ENCODE measurements around the gene DPP8.

DNA sequence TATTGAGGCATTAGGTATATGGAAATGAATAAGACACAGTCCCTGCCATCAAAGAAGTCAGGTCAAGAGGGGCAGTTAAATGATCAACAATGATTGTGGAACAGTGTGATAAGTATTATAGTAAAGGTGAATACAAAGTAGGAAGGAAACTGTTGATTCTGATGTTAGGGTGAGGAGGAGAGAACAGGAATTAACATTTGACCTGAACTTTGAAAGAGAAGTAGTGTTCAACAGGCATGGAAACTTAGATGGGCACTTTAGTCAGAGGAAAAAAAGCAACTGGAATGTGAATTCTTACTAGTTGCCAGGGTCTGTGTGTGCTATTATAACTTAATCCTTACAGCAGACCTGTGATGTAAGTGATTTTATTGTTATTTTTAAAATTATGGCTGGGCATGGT is 30.4 kb upstream of the DPP8 start:
- no peak for TF ChIP-seq POLR2A (IDR thresholded peaks at IDR 0.05; ENCODE audit: low read length)
- no peak for TF ChIP-seq PHF8 (IDR thresholded peaks at IDR 0.05; ENCODE audit: borderline replicate concordance, low read depth)
- TF ChIP-seq, protein P1, sequence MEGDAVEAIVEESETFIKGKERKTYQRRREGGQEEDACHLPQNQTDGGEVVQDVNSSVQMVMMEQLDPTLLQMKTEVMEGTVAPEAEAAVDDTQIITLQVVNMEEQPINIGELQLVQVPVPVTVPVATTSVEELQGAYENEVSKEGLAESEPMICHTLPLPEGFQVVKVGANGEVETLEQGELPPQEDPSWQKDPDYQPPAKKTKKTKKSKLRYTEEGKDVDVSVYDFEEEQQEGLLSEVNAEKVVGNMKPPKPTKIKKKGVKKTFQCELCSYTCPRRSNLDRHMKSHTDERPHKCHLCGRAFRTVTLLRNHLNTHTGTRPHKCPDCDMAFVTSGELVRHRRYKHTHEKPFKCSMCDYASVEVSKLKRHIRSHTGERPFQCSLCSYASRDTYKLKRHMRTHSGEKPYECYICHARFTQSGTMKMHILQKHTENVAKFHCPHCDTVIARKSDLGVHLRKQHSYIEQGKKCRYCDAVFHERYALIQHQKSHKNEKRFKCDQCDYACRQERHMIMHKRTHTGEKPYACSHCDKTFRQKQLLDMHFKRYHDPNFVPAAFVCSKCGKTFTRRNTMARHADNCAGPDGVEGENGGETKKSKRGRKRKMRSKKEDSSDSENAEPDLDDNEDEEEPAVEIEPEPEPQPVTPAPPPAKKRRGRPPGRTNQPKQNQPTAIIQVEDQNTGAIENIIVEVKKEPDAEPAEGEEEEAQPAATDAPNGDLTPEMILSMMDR (IDR thresholded peaks at IDR 0.05): no peak
- TF ChIP-seq ZC3H11A (IDR thresholded peaks at IDR 0.05): no peak
- no peak for TF ChIP-seq BHLHE40 (IDR thresholded peaks at IDR 0.05; ENCODE audit: low read depth, low read length)
- TF ChIP-seq EP300 (IDR thresholded peaks at IDR 0.05): no peak
- TF ChIP-seq, protein P2, sequence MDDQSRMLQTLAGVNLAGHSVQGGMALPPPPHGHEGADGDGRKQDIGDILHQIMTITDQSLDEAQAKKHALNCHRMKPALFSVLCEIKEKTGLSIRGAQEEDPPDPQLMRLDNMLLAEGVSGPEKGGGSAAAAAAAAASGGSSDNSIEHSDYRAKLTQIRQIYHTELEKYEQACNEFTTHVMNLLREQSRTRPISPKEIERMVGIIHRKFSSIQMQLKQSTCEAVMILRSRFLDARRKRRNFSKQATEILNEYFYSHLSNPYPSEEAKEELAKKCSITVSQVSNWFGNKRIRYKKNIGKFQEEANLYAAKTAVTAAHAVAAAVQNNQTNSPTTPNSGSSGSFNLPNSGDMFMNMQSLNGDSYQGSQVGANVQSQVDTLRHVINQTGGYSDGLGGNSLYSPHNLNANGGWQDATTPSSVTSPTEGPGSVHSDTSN (IDR thresholded peaks at IDR 0.05): no peak
- TF ChIP-seq CBX8 (IDR thresholded peaks at IDR 0.05): no peak
- no peak for TF ChIP-seq FOSB (CRISPR knock-in tag; IDR thresholded peaks at IDR 0.05)
- no peak for TF ChIP-seq CHD2 (IDR thresholded peaks at IDR 0.05; ENCODE audit: low read length, partially characterized antibody)
- TF ChIP-seq ESRRA (IDR thresholded peaks at IDR 0.05; ENCODE audit: borderline replicate concordance, low read length): no peak

Measured in A549 (cell line).